ENCODE data around the gene GATB.
A peak's percentile ranks its signal among the peaks of the same experiment; 100 is the strongest.

- peak; percentile 33 to 63; a peak in 3 of 4 replicates for TF ChIP-seq CTCF (conservative IDR thresholded peaks at IDR 0.05; ENCODE audit: low read depth in 2 of 2)
- no peak for TF ChIP-seq REST (IDR thresholded peaks at IDR 0.05; ENCODE audit: unreplicated experiment)
- TF ChIP-seq EZH2 (IDR thresholded peaks at IDR 0.05; ENCODE audit: low read depth, unreplicated experiment), result no peak
- TF ChIP-seq STAT1 (IDR thresholded peaks at IDR 0.05; ENCODE audit: unreplicated experiment), result no peak
- 0 out of 2 replicates have a peak, but pooled peaks have one; percentile 46 for TF ChIP-seq ZNF114 (CRISPR knock-in tag; IDR thresholded peaks at IDR 0.05)
- TF ChIP-seq EZH2phosphoT487 (IDR thresholded peaks at IDR 0.05; ENCODE audit: unreplicated experiment), result no peak
- TF ChIP-seq JUNB (IDR thresholded peaks at IDR 0.05; ENCODE audit: unreplicated experiment), result no peak
- peak; percentile 78 for TF ChIP-seq CREB1 (CRISPR knock-in tag; IDR thresholded peaks at IDR 0.05; ENCODE audit: low read depth)
- no peak for TF ChIP-seq ZNF331 (CRISPR knock-in tag; IDR thresholded peaks at IDR 0.05; ENCODE audit: low read depth)
- 0 out of 2 replicates have a peak, but pooled peaks have one; percentile 21 for TF ChIP-seq POLR2AphosphoS5 (IDR thresholded peaks at IDR 0.05; ENCODE audit: low read depth)
Observed at GRCh38 chr4:151760712-151761661, at the start of gene GATB.
